ENCODE results near the gene APBB1IP. TPM values are rescaled to one million over a fixed set of nuclear protein-coding genes. Genes with fewer than 3 reads are reported as not detected.
"Not testable (repeated sequence)": the region's sequence is repeated elsewhere in the genome, so short reads cannot be mapped to it uniquely, and the experiment has no call there.

Gene APBB1IP
- total RNA-seq, 4 donors from 2014 or later = 3.3 to 32.2 (median 4.9) TPM

DNA sequence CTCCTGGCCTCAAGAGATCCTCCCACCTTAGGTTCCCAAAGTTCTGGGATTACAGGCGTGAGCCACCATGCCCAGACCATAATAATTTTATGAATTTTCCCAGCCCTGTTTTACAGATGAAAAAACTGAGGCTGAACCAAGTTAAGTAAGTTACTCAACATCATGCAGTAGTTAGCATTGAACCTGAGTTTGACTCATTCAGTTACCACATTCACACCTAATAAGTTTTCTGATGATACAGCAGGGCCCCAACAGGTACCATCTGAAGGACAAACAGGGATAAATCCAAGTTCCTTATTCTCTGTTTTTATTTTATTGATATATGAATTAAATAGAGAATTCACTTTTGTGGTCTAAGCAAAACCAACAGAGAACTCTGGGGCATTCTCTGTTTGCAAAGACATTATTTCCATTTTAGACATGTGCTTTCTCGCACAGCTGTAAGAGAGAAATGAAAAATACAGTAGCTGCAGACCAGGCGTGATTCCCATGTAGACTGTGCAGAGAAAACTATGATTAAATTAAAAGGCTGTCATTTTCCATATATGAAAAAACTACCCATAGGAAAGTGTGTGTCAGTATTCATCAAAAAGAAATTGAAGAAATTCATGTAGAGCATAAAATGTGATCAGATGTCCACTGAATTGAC is 26.6 kb downstream of the APBB1IP start:
- Histone ChIP-seq H3K9me3 (no peaks in the 10 kb centered on the region), H3K36me3 (no peaks in the 10 kb centered on the region), H3K4me3 (no peak overlapping the region), H3K4me1 (peaks cover 0 to 6% (median 0%) of the 10 kb centered on the region in 4 donors), H3K27ac (peak overlapping the region in 1 of 4 donors; percentile 42), H3K27me3 (no peaks in the 10 kb centered on the region)
- TF ChIP-seq, protein P1, sequence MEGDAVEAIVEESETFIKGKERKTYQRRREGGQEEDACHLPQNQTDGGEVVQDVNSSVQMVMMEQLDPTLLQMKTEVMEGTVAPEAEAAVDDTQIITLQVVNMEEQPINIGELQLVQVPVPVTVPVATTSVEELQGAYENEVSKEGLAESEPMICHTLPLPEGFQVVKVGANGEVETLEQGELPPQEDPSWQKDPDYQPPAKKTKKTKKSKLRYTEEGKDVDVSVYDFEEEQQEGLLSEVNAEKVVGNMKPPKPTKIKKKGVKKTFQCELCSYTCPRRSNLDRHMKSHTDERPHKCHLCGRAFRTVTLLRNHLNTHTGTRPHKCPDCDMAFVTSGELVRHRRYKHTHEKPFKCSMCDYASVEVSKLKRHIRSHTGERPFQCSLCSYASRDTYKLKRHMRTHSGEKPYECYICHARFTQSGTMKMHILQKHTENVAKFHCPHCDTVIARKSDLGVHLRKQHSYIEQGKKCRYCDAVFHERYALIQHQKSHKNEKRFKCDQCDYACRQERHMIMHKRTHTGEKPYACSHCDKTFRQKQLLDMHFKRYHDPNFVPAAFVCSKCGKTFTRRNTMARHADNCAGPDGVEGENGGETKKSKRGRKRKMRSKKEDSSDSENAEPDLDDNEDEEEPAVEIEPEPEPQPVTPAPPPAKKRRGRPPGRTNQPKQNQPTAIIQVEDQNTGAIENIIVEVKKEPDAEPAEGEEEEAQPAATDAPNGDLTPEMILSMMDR (IDR thresholded peaks at IDR 0.05) = no peak
- no peak for TF ChIP-seq POLR2A (IDR thresholded peaks at IDR 0.05)
- no peak for DNase-seq

DNA sequence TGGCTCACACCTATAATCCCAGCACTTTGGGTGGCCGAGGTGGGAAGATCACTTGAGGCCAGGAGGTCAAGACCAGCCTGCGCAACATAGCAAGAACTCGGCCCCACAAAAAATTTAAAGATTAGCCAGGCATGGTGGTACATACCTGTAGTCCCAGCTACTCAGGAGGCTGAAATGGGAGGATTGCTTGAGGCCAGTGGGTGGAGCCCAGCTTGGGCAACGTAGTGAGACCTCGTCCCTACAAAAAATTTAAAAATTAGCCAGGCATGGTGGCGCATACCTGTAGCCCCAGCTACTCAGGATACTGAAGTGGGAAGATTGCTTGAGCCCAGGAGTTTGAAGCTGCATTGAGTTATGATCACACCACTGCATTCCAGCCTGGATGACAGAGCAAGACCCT is 28.4 kb downstream of the APBB1IP start:
- not testable (repeated sequence) for H3K27me3 ChIP-seq, H3K27ac ChIP-seq, DNase-seq, H3K9me3 ChIP-seq, H3K4me1 ChIP-seq, H3K4me3 ChIP-seq, H3K36me3 ChIP-seq

GRCh38 chr10:26467639-26468038 is 29.5 kb downstream of the APBB1IP start:
- TF ChIP-seq, protein P1 (IDR thresholded peaks at IDR 0.05) = no peak
- TF ChIP-seq POLR2A (IDR thresholded peaks at IDR 0.05) = no peak
- Histone ChIP-seq H3K4me1 (peaks cover 0 to 6% (median 3%) of the 10 kb centered on the region in 4 donors), H3K27ac (peak overlapping the region in 2 of 4 donors; percentile 5 to 70), H3K36me3 (no peaks in the 10 kb centered on the region), H3K27me3 (no peaks in the 10 kb centered on the region), H3K9me3 (no peaks in the 10 kb centered on the region), H3K4me3 (no peak overlapping the region)
- DNase-seq = no peak

GRCh38 chr10:26468291-26468690 is 30.1 kb downstream of the APBB1IP start:
- H3K4me1 ChIP-seq = peaks cover 0 to 6% (median 3%) of the 10 kb centered on the region in 4 donors
- H3K4me3 ChIP-seq = no peak overlapping the region
- H3K9me3 ChIP-seq = no peaks in the 10 kb centered on the region
- H3K27me3 ChIP-seq = no peaks in the 10 kb centered on the region
- TF ChIP-seq, protein P1 (IDR thresholded peaks at IDR 0.05) = no peak
- TF ChIP-seq POLR2A (IDR thresholded peaks at IDR 0.05) = no peak
- H3K36me3 ChIP-seq = no peaks in the 10 kb centered on the region
- H3K27ac ChIP-seq = peak overlapping the region in 3 of 4 donors; percentile 5 to 70 (median 43)
- DNase-seq = no peak

- peak in 2 of 3 donors; percentile 72 to 78 for DNase-seq
- Histone ChIP-seq H3K27ac (peak overlapping the region in 2 of 4 donors; percentile 43 to 70), H3K27me3 (no peaks in the 10 kb centered on the region), H3K4me3 (no peak overlapping the region), H3K4me1 (peaks cover 0 to 6% (median 3%) of the 10 kb centered on the region in 4 donors), H3K36me3 (no peaks in the 10 kb centered on the region), H3K9me3 (no peaks in the 10 kb centered on the region)
- no peak for TF ChIP-seq POLR2A (IDR thresholded peaks at IDR 0.05)
- TF ChIP-seq, protein P1 (IDR thresholded peaks at IDR 0.05) = no peak
These were observed 30.6 kb downstream of the APBB1IP start for GRCh38 chr10:26468700-26469099.

GRCh38 chr10:26472492-26472778 is 34.3 kb downstream of the APBB1IP start:
- Histone ChIP-seq H3K9me3 (no peaks in the 10 kb centered on the region), H3K27ac (no peak overlapping the region), H3K27me3 (no peaks in the 10 kb centered on the region), H3K4me3 (no peak overlapping the region), H3K4me1 (peaks cover 0 to 6% (median 3%) of the 10 kb centered on the region in 4 donors), H3K36me3 (no peaks in the 10 kb centered on the region)
- TF ChIP-seq, protein P1 (IDR thresholded peaks at IDR 0.05) = no peak
- no peak for TF ChIP-seq POLR2A (IDR thresholded peaks at IDR 0.05)
- no peak for DNase-seq
